Fibroblast of skin of left quadriceps (primary cell): ENCODE data around the gene PABPC5.

Experiments used
- DNase-seq, 2 experiments: peaks; one replicate each; pipeline ENCODE4 v3.0.0-alpha.2; 2013; ENCODE audit warnings: low read depth in 2 of 2

The PABPC5 gene

GRCh38 chrX:91434351-91435168 lies at the start of gene PABPC5:
TSS of gene PABPC5 (plus strand) at chrX:91434839. CDS start at chrX:91435578, 739 bp downstream.
- peak; percentile 63 to 68 for DNase-seq

GRCh38 chrX:91389026-91389425 lies 45.6 kb upstream of the PABPC5 start:
- DNase-seq = no peak

- no peak for DNase-seq
Observed at GRCh38 chrX:91414713-91415112, 19.9 kb upstream of the PABPC5 start.

GRCh38 chrX:91435395-91435794 lies 756 bp downstream of the PABPC5 start:
- no peak for DNase-seq
